Mesendoderm (in vitro differentiated cells): ENCODE data around the gene ABCF1. TPM values are rescaled to one million over a fixed set of nuclear protein-coding genes. Genes with fewer than 3 reads are reported as not detected.
"Not testable (repeated sequence)": the region's sequence is repeated elsewhere in the genome, so short reads cannot be mapped to it uniquely, and the experiment has no call there.

ENCODE experiments used
- DNase-seq: peaks from one replicate; pipeline ENCODE4 v3.0.0; 2013
- H2AK5ac ChIP-seq: 2 replicates; pipeline ENCODE4 v1.6.1; 2013; ENCODE audit warnings: low read length, inconsistent platforms
- H2BK120ac ChIP-seq: 2 replicates; pipeline ENCODE4 v1.6.1; 2013; ENCODE audit warnings: low read depth, mild to moderate bottlenecking, low read length, moderate library complexity, mixed read lengths
- H2BK15ac ChIP-seq: replicated peaks from 2 replicates; pipeline ENCODE4 v1.6.1; 2013; ENCODE audit warnings: low read depth, mild to moderate bottlenecking, moderate library complexity
- H2BK5ac ChIP-seq: 2 replicates; pipeline ENCODE4 v1.6.1; 2013; ENCODE audit warnings: low read length, inconsistent platforms
- H3K18ac ChIP-seq: 2 replicates; pipeline ENCODE4 v1.6.1; 2013; ENCODE audit warnings: mild to moderate bottlenecking, low read length, mixed read lengths
- H3K23ac ChIP-seq: one replicate; pipeline ENCODE4 v1.6.1; 2013; ENCODE audit warnings: low read length
- H3K27ac ChIP-seq: 2 replicates; pipeline ENCODE4 v1.5.1; 2013; ENCODE audit warnings: low read depth, mild to moderate bottlenecking, inconsistent platforms, low read length, moderate library complexity
- H3K27me3 ChIP-seq: 2 replicates; pipeline ENCODE4 v1.6.1; 2013; ENCODE audit warnings: low read length, control low read depth, mild to moderate bottlenecking, inconsistent platforms; ENCODE audit not compliant: insufficient read depth, poor library complexity
- H3K36me3 ChIP-seq: 2 replicates; pipeline ENCODE4 v1.6.1; 2013; ENCODE audit warnings: low read length, inconsistent platforms; ENCODE audit not compliant: control insufficient read depth, insufficient read depth
- H3K4ac ChIP-seq: one replicate; pipeline ENCODE4 v1.6.1; 2013; ENCODE audit warnings: low read depth, mild to moderate bottlenecking, low read length, moderate library complexity
- H3K4me1 ChIP-seq: 2 replicates; pipeline ENCODE4 v1.6.1; 2013; ENCODE audit warnings: low read depth, low read length, inconsistent platforms; ENCODE audit not compliant: control insufficient read depth
- H3K4me2 ChIP-seq: 2 replicates; pipeline ENCODE4 v1.6.1; 2013; ENCODE audit warnings: low read length
- H3K4me3 ChIP-seq: 2 replicates; pipeline ENCODE4 v1.5.1; 2013; ENCODE audit warnings: mild to moderate bottlenecking, low read length
- H3K56ac ChIP-seq: one replicate; pipeline ENCODE4 v1.6.1; 2013; ENCODE audit warnings: low read length
- H3K79me1 ChIP-seq: 2 replicates; pipeline ENCODE4 v1.6.1; 2013; ENCODE audit warnings: low read length, inconsistent platforms
- H3K79me2 ChIP-seq: 2 replicates; pipeline ENCODE4 v1.6.1; 2013; ENCODE audit warnings: mild to moderate bottlenecking, low read length; ENCODE audit not compliant: control insufficient read depth, insufficient read depth
- H3K9ac ChIP-seq: 2 replicates; pipeline ENCODE4 v1.6.1; 2013; ENCODE audit warnings: low read length, inconsistent platforms
- H4K5ac ChIP-seq: one replicate; pipeline ENCODE4 v1.6.1; 2013; ENCODE audit warnings: low read length
- H4K8ac ChIP-seq: one replicate; pipeline ENCODE4 v1.6.1; 2013; ENCODE audit warnings: low read depth, mild to moderate bottlenecking, control low read depth, low read length, moderate library complexity
- WGBS: extraction: QIAGEN DNeasy Blood & Tissue Kit; methylation state at CpG from one replicate; pipeline ENCODE4 v1.1.7; 2013; ENCODE audit warnings: low lambda C conversion rate, missing lambda C conversion rate; ENCODE audit not compliant: insufficient coverage; ENCODE audit errors: extremely low coverage; 5-methylcytosine and 5-hydroxymethylcytosine counted together
- polyA plus RNA-seq, 2 experiments: library from polyadenylated mRNA; stranded (reverse); fragments of 200-250 nt; gene quantifications; one replicate each; pipeline ENCODE4 v1.2.3, GENCODE V29; 2013

Gene ABCF1
- 106 TPM for polyA plus RNA-seq (2013, experiment 1 of 2)
- polyA plus RNA-seq (2013, experiment 2 of 2), result 106 TPM

- Histone ChIP-seq H3K27me3 (no peaks in the 10 kb centered on the region), H3K18ac (no peak within 1 kb of the TSS), H3K4ac (no peak within 1 kb of the TSS), H3K23ac (no peak within 1 kb of the TSS), H2BK120ac (no peak within 1 kb of the TSS), H2BK5ac (peak within 1 kb of the TSS; percentile 82), H3K36me3 (no peaks in the 10 kb centered on the region), H3K4me2 (peak within 1 kb of the TSS; percentile 97), H3K9ac (peak within 1 kb of the TSS; percentile 91), H3K79me2 (peaks cover 37% of the 10 kb centered on the region), H3K4me3 (peak within 1 kb of the TSS; percentile 82), H3K27ac (peak within 1 kb of the TSS; percentile 32), H3K4me1 (peaks cover 6% of the 10 kb centered on the region), H2BK15ac (no peak within 1 kb of the TSS), H3K56ac (peak within 1 kb of the TSS; percentile 99), H4K5ac (no peak within 1 kb of the TSS), H4K8ac (no peak within 1 kb of the TSS), H3K79me1 (peaks cover 19% of the 10 kb centered on the region), H2AK5ac (no peak within 1 kb of the TSS)
- WGBS, result no CpG with 5 or more reads among the region's 59 CpGs
- peak; percentile 98 for DNase-seq
These were observed at the start of gene ABCF1 for GRCh38 chr6:30571075-30571761. TSS of gene ABCF1 (plus strand) at chr6:30571442. CDS start at chr6:30571488, 46 bp downstream.

- not testable (repeated sequence) for H3K9ac ChIP-seq, H3K27ac ChIP-seq, H3K36me3 ChIP-seq, H3K23ac ChIP-seq, H3K4ac ChIP-seq, H2BK120ac ChIP-seq, H3K56ac ChIP-seq, H2BK15ac ChIP-seq, H3K4me1 ChIP-seq, H3K79me1 ChIP-seq, H4K8ac ChIP-seq, H3K4me3 ChIP-seq, H2BK5ac ChIP-seq, H2AK5ac ChIP-seq, H3K79me2 ChIP-seq, H3K4me2 ChIP-seq, H4K5ac ChIP-seq, DNase-seq, H3K27me3 ChIP-seq, H3K18ac ChIP-seq
- no CpG with 5 or more reads among the region's 5 CpGs for whole genome bisulfite sequencing
These were observed 49.3 kb upstream of the ABCF1 start for GRCh38 chr6:30521952-30522351.

- H3K56ac ChIP-seq, H3K79me2 ChIP-seq, DNase-seq, H3K4me1 ChIP-seq, H3K27me3 ChIP-seq, H3K27ac ChIP-seq, H2AK5ac ChIP-seq, H3K79me1 ChIP-seq, H3K23ac ChIP-seq, H3K4ac ChIP-seq, H3K9ac ChIP-seq, H3K4me2 ChIP-seq, H4K8ac ChIP-seq, H3K18ac ChIP-seq, H4K5ac ChIP-seq, H3K4me3 ChIP-seq, H2BK5ac ChIP-seq, H3K36me3 ChIP-seq, H2BK15ac ChIP-seq, H2BK120ac ChIP-seq: not testable (repeated sequence)
- WGBS, result no CpG with 5 or more reads among the region's 3 CpGs
These were observed 44.8 kb upstream of the ABCF1 start for GRCh38 chr6:30526444-30526843.

- not testable (repeated sequence) for H3K27me3 ChIP-seq, H3K79me1 ChIP-seq, H4K5ac ChIP-seq, H3K4me1 ChIP-seq, H3K18ac ChIP-seq, H3K56ac ChIP-seq, H2BK15ac ChIP-seq, H3K36me3 ChIP-seq, H3K27ac ChIP-seq, H3K79me2 ChIP-seq, H3K9ac ChIP-seq, H3K23ac ChIP-seq, H3K4me2 ChIP-seq, H4K8ac ChIP-seq, H2AK5ac ChIP-seq, H3K4ac ChIP-seq, H2BK120ac ChIP-seq, DNase-seq, H2BK5ac ChIP-seq, H3K4me3 ChIP-seq
- WGBS, result no CpG with 5 or more reads among the region's 17 CpGs
These were observed 41.8 kb upstream of the ABCF1 start for GRCh38 chr6:30529349-30529875.

GRCh38 chr6:30530014-30530413 lies 41.2 kb upstream of the ABCF1 start:
- no CpG with 5 or more reads among the region's 2 CpGs for WGBS

More at GRCh38 chr6:30530014-30530413, 41.2 kb upstream of the ABCF1 start:
- no peaks in the 10 kb centered on the region for H3K36me3 ChIP-seq
- H2BK15ac ChIP-seq, result no peak overlapping the region
- H3K9ac ChIP-seq, result no peak overlapping the region
- no peak overlapping the region for H2BK120ac ChIP-seq
- H3K4me1 ChIP-seq, result no peaks in the 10 kb centered on the region
- H3K56ac ChIP-seq, result no peak overlapping the region
- no peak overlapping the region for H2BK5ac ChIP-seq
- H3K4ac ChIP-seq, result no peak overlapping the region
- no peak overlapping the region for H4K8ac ChIP-seq
- no peaks in the 10 kb centered on the region for H3K27me3 ChIP-seq
- H3K4me3 ChIP-seq, result no peak overlapping the region
- no peaks in the 10 kb centered on the region for H3K79me2 ChIP-seq
- DNase-seq, result no peak
- H3K23ac ChIP-seq, result no peak overlapping the region
- H4K5ac ChIP-seq, result no peak overlapping the region
- no peaks in the 10 kb centered on the region for H3K79me1 ChIP-seq
- no peak overlapping the region for H3K27ac ChIP-seq
- H2AK5ac ChIP-seq, result no peak overlapping the region
- no peak overlapping the region for H3K4me2 ChIP-seq
- H3K18ac ChIP-seq, result no peak overlapping the region
